HUES6 (cell line): ENCODE results near the gene PRKCA.

Source experiments
- H3K27ac ChIP-seq: 2 replicates; pipeline ENCODE4 v1.7.0; 2013; ENCODE audit warnings: low read depth, mild to moderate bottlenecking, low read length, inconsistent platforms
- H3K27me3 ChIP-seq: 2 replicates; pipeline ENCODE4 v1.6.1; 2013; ENCODE audit warnings: low read length; ENCODE audit not compliant: control insufficient read depth, insufficient read depth
- H3K36me3 ChIP-seq: 2 replicates; pipeline ENCODE4 v1.6.1; 2013; ENCODE audit warnings: low read length; ENCODE audit not compliant: control insufficient read depth, insufficient read depth
- H3K4me1 ChIP-seq: 2 replicates; pipeline ENCODE4 v1.6.1; 2013; ENCODE audit warnings: low read length; ENCODE audit not compliant: control insufficient read depth, insufficient read depth
- H3K4me3 ChIP-seq: 2 replicates; pipeline ENCODE4 v1.5.1; 2013; ENCODE audit warnings: low read depth, low read length
- H3K9ac ChIP-seq: one replicate; pipeline ENCODE4 v1.6.1; 2013; ENCODE audit warnings: mild to moderate bottlenecking, low read length
- H3K9me3 ChIP-seq: 2 replicates; pipeline ENCODE4 v1.6.1; 2013; ENCODE audit warnings: low read depth, low read length; ENCODE audit not compliant: control insufficient read depth, insufficient read depth

Gene PRKCA

DNA sequence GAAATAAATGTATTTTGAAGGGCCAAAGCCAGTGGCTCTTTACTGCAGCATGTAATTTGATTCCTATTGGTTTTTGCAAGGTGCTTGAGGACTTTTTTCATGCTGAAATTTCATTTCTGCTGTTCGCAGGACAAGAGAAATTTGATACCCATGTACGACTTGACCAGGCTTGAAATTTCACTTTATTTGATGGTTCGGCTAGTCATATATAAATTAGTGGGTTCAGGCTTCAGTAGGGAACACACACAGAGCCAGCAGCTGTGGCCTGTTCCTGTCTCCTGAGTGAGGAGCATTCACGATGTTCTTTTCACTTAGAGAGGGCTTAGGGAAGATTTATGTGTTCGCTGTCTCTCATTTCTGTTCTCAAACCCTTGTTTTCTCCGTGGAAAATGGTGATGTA lies 274.1 kb downstream of the PRKCA start:
- Histone ChIP-seq H3K27me3 (no peaks in the 10 kb centered on the region), H3K27ac (no peak overlapping the region), H3K4me3 (no peak overlapping the region), H3K4me1 (peaks cover 22% of the 10 kb centered on the region), H3K36me3 (no peaks in the 10 kb centered on the region), H3K9me3 (no peaks in the 10 kb centered on the region), H3K9ac (no peak overlapping the region)

DNA sequence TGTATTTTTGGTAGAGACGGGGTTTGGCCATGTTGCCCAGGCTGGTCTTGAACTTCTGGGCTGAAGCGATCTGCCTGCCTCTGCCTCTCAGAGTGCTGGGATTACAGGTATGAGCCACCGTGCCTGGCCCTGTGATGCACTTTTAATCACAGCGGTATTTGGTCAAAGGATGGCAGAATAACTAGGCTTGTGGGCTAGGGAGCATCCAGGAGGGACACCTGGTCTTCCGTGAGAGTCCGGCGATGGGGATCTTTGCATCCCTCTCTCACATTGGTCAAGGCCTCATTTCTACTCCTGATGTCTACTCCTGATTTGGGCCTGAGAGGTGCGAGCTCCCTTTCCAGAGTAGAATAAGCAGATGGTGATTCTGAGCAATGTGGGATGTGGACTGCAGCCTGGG lies 274.6 kb downstream of the PRKCA start:
- no peaks in the 10 kb centered on the region for H3K27me3 ChIP-seq
- no peaks in the 10 kb centered on the region for H3K36me3 ChIP-seq
- H3K4me3 ChIP-seq = no peak overlapping the region
- H3K4me1 ChIP-seq = peaks cover 22% of the 10 kb centered on the region
- no peak overlapping the region for H3K9ac ChIP-seq
- H3K27ac ChIP-seq = no peak overlapping the region
- peaks cover 4% of the 10 kb centered on the region; the same call in 1 of the 2 replicates for H3K9me3 ChIP-seq

DNA sequence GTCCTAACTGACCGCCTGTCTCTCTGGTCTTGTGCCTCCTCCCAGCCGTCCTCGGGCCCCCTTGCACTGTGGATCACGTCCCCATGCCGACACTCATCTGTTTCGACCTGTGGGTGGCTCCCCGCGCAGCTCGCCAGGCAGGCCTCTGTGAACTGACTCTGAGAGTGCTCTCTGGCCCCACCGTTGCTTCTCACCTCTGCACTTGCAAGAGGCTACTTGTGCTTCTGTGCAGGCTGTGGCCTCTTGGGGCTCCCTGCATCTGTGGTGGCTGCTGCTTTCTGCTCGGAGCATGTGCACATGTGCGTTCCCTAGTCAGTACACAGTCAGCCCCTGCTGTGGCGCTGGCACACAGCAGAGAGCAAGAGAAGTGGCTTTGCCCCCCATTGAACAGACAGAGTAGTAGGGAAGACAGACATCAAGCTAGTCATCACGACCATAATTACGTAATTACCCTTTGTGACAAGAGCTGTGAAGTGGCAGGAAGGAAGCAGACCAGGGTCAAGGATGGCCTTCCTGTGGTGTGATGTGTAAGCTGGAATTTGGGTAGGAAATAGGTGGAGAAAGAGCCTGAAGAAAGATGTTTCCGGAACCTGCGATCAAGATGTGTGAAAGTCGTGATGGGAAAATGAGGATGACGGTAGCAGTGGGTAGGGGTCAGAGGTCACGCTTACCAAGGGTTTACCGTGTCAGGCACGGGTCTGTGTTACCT lies 276.5 kb downstream of the PRKCA start:
- H3K36me3 ChIP-seq = no peaks in the 10 kb centered on the region
- no peak overlapping the region for H3K4me3 ChIP-seq
- no peak overlapping the region for H3K9ac ChIP-seq
- peaks cover 4% of the 10 kb centered on the region; the same call in 1 of the 2 replicates for H3K9me3 ChIP-seq
- no peaks in the 10 kb centered on the region for H3K27me3 ChIP-seq
- H3K27ac ChIP-seq = no peak overlapping the region
- H3K4me1 ChIP-seq = peaks cover 22% of the 10 kb centered on the region

DNA sequence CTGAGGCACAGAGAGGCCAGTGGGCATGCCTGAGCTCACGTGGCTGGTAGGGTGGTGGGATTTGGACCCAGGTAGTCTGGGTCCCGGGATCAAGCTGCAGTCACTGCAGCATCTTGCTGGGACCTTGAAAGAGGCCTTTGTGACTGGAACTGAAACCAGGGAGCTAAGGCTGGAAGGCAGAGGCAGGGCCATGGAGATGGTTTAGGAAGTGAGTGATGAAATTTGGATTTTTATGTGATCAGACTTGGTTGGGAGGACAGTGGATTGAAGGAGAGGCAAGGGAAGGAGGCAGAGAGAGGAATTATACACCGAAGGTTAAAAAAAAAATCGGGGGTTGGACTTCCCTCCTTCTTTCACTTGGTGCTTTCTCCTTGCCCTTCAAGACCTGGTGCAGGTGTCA lies 277.1 kb downstream of the PRKCA start:
- H3K4me3 ChIP-seq = no peak overlapping the region
- peaks cover 22% of the 10 kb centered on the region for H3K4me1 ChIP-seq
- no peak overlapping the region for H3K27ac ChIP-seq
- no peaks in the 10 kb centered on the region for H3K27me3 ChIP-seq
- H3K9me3 ChIP-seq = peaks cover 4% of the 10 kb centered on the region; the same call in 1 of the 2 replicates
- H3K36me3 ChIP-seq = no peaks in the 10 kb centered on the region
- H3K9ac ChIP-seq = no peak overlapping the region

DNA sequence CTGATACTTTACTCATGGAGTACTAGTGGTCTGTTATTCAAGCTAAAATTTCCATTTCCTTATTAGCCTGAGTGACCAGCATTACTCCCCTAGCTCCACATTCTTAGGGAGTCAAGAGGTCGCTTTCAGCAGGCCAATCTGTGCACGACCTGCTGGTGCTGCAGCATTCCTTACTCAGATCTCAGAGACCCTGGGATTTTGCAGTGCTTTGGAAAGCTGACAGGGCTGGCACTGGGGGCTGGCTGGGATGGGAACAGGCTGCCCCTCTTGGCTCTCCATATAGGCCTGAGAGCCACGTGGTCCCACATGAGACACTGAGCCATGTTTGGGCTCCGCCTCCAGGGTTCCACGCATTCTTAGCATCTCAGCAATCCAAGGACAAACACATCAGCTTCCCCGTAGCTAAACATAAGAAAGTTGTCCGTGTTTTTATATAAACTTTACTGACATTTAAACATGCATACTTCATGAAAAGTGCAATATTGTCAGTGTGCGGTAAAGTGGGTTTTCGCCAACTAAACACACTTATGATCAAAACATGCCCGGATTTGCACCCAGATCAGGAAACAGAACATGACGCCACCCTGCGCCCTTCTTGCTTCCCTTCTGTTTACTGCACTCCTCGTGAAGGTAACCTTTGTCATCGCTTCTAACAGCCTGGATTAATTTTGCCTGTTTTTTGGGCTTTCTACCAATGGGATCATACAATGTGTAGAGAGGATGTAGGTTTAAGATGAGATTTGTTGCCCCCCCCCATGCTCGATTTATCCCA lies 278.0 kb downstream of the PRKCA start:
- no peak overlapping the region for H3K4me3 ChIP-seq
- no peak overlapping the region for H3K9ac ChIP-seq
- H3K27me3 ChIP-seq = no peaks in the 10 kb centered on the region
- H3K9me3 ChIP-seq = peaks cover 4% of the 10 kb centered on the region; the same call in 1 of the 2 replicates
- H3K4me1 ChIP-seq = peaks cover 22% of the 10 kb centered on the region
- no peak overlapping the region for H3K27ac ChIP-seq
- no peaks in the 10 kb centered on the region for H3K36me3 ChIP-seq

DNA sequence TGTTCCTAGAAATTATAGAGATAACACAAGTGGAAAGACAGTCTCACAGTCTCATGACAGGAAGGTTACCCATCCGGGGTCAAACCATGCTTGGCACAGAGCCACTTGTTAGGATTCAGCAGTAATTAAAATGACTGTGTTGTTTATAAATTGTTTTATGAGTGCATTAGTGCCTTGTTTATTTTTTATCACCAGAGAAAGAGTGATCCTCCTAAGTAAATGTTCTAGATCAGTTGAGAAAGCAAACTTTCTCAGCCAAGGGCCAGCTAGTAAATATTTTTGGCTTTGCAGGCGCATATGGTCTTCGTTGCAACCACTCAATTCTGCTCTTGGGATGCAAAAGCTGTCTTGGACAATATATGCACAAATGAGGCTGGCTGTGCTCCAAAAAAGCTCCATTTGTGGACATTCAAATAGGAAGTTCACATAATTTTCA lies 278.6 kb downstream of the PRKCA start:
- no peak overlapping the region for H3K27ac ChIP-seq
- H3K27me3 ChIP-seq = no peaks in the 10 kb centered on the region
- H3K9me3 ChIP-seq = peaks cover 4% of the 10 kb centered on the region; the same call in 1 of the 2 replicates
- H3K4me1 ChIP-seq = peaks cover 22% of the 10 kb centered on the region
- no peaks in the 10 kb centered on the region for H3K36me3 ChIP-seq
- H3K4me3 ChIP-seq = no peak overlapping the region
- H3K9ac ChIP-seq = no peak overlapping the region

DNA sequence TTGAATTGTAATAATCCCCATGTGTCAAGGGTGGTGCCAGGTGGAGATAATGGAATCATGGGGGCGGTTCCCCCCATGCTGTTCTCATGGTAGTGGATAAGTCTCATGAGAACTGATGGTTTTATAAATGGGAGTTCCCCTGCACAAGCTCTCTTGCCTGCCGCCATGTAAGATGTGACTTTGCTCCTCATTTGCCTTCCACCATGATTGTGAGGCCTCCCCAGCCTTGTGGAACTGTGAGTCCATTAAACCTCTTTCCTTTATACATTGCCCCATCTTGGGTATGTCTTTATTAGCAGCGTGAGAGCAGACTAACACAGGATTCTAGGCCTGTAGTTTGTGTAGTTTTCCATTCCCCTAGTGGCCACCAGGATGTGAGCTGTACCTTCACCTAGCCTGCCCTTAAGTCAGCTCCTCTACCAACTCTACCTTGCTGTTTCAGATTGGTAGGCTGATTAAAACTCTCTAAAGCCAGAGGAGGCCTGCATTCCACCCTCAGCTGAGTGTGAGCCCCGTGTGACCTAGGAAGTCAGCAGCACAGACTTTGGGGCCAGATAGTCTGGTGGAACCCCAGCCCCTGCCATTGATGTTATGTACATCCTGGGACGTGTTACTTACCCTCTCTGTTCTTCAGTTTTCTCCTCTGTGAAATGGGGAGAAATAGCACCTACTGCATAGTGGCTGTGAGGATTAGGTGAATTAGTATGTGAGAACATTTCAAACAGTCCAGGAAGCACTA lies 280.1 kb downstream of the PRKCA start:
- peaks cover 20% of the 10 kb centered on the region for H3K4me1 ChIP-seq
- no peaks in the 10 kb centered on the region for H3K27me3 ChIP-seq
- H3K9ac ChIP-seq = no peak overlapping the region
- H3K4me3 ChIP-seq = no peak overlapping the region
- no peak overlapping the region for H3K27ac ChIP-seq
- H3K36me3 ChIP-seq = no peaks in the 10 kb centered on the region
- peaks cover 4% of the 10 kb centered on the region; the same call in 1 of the 2 replicates for H3K9me3 ChIP-seq

DNA sequence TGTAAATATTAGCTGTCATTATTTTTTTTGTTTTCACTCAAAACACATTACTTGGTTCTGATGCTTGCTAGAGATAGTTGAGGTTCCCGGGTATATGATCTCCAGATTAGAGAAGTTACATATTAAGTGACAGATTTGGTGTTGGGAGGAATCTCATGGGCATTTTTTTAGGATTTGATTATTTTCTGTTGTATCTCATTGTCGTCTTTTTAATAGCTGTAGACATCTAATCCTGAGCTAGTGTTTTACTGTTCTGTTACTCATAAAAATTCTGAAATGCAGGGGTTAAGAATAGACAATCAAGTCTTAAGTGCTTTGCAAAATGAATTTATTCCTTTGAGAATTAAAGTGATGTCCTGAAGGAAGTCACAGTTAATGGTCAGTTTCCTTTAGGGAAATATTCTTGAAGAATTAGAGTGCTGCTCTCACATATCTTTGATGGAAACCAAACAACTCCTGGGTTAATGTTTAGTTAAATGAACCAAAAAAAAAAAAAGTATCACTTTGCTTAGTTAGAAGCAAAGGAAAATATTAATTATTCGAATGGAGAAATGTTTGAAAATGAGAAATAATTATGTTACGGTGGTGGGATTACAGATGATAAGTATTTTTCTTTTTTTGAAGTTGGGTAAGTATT lies 280.8 kb downstream of the PRKCA start:
- Histone ChIP-seq H3K27ac (no peak overlapping the region), H3K9ac (no peak overlapping the region), H3K36me3 (no peaks in the 10 kb centered on the region), H3K4me3 (no peak overlapping the region), H3K27me3 (no peaks in the 10 kb centered on the region), H3K9me3 (peaks cover 4% of the 10 kb centered on the region; the same call in 1 of the 2 replicates), H3K4me1 (peaks cover 13% of the 10 kb centered on the region)

DNA sequence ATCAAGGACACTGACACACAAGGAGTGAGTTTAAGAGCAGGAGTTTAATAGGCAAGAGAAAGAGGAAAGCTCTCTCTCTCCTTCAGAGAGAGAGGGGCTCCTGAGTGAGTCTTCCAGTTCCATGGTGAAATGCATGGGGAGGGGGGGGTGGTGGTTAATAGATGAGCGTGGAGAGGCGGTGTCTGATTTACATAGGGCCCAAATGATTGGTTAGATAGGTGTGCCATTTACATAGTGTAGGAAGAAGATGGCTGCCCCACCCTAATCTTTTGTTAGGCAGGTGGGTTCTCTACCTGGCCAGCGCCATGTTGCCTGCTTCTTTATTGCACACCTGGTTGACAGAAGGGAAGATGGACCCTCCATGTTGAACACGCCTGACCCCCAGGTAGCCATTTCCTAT lies 282.5 kb downstream of the PRKCA start:
- peaks cover 5% of the 10 kb centered on the region for H3K4me1 ChIP-seq
- no peaks in the 10 kb centered on the region for H3K36me3 ChIP-seq
- no peak overlapping the region for H3K27ac ChIP-seq
- peaks cover 7% of the 10 kb centered on the region for H3K9me3 ChIP-seq
- no peak overlapping the region for H3K4me3 ChIP-seq
- H3K9ac ChIP-seq = no peak overlapping the region
- no peaks in the 10 kb centered on the region for H3K27me3 ChIP-seq

DNA sequence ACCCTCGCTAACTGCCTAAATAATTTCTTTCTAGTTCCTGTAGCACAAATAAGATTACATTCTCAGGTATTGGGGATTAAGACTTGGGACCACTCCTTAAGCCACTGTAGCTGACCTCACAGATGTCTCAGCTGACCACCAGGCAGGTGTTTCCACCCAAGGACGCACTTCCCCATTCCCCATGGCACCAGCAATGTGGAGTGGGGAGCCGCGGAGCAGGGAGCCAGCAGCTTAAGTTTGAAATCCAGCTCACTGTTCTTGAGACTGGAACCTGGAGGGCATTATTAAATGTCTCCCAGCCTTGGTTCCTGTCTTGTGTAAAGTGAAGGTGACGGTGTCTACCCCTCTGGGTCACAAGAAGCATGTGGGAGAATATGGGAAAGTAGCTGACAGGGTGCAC lies 283.1 kb downstream of the PRKCA start:
- H3K9ac ChIP-seq = no peak overlapping the region
- H3K27ac ChIP-seq = no peak overlapping the region
- no peaks in the 10 kb centered on the region for H3K27me3 ChIP-seq
- no peak overlapping the region for H3K4me3 ChIP-seq
- peaks cover 7% of the 10 kb centered on the region for H3K9me3 ChIP-seq
- H3K36me3 ChIP-seq = no peaks in the 10 kb centered on the region
- no peaks in the 10 kb centered on the region for H3K4me1 ChIP-seq
